Measurements from ENCODE around the gene TBC1D7. TPM values are rescaled to one million over a fixed set of nuclear protein-coding genes. Genes with fewer than 3 reads are reported as not detected.

The TBC1D7 gene
- total and polyA plus RNA-seq, 2 of the 4 experiments (the other 2 are of a cell fraction) = 14.3 to 22.6 TPM

DNA sequence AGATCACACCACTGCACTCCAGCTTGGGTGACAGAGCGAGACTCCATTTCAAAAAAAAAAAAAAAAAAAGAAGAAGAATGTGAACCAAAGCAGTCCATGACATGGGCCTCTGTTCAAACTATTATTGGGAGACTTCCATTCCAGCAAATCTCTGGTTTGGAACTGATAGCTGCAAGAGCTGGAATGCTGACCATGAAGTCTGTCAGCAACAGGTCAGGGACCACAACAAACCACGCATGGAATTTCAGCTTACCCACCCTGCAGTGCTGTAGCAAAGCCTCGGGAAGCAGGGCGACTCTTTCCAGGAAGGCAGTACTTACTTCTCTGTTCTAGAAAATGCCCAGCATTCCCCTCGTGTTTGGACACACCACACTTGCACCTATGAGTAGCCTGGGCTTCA lies 34.1 kb upstream of the TBC1D7 start:
- no TSS peak for BruUV-seq (replicated peaks)
- H2BK20ac ChIP-seq (ENCODE audit: low read depth, low read length) = peak overlapping the region; percentile 94
- peaks cover 1% of the 10 kb centered on the region; the same call in 1 of the 2 replicates for H3K36me3 ChIP-seq (ENCODE audit: control insufficient read depth, insufficient read depth, low read length)
- peak overlapping the region; percentile 33 for H2AFZ ChIP-seq (replicated peaks; ENCODE audit: low read length, poor library complexity)
- H2BK120ac ChIP-seq (ENCODE audit: low read depth, low read length) = peak overlapping the region; percentile 85
- peak overlapping the region; percentile 90; the same call in 2 of the 3 replicates for H2BK15ac ChIP-seq (ENCODE audit: low read depth, low read length)
- TF ChIP-seq SMC3 (IDR thresholded peaks at IDR 0.05; ENCODE audit: low read depth, low read length) = no peak
- TF ChIP-seq MAFK (IDR thresholded peaks at IDR 0.05; ENCODE audit: low read depth, low read length) = peak; percentile 35; the same call in 1 of the 2 replicates
- 0 out of 2 replicates have a peak, but pooled peaks have one; percentile 13 for TF ChIP-seq FOS (IDR thresholded peaks at IDR 0.05; ENCODE audit: low read depth, low read length)
- TF ChIP-seq NFE2L2 (IDR thresholded peaks at IDR 0.05; ENCODE audit: low read depth, low read length) = 0 out of 2 replicates have a peak, but pooled peaks have one; percentile 10
- TF ChIP-seq CEBPB (IDR thresholded peaks at IDR 0.05; ENCODE audit: low read depth, low read length) = peak; percentile 34; the same call in 1 of the 2 replicates
- no peak for TF ChIP-seq RCOR1 (IDR thresholded peaks at IDR 0.05; ENCODE audit: insufficient replicate concordance, low read length)
- intact Hi-C loops (cut with micrococcal nuclease) = loop anchor here (1.0 kb wide), 1 partner anchor 253 kb away; the partner anchor contains the start of gene NOL7
- no peak overlapping the region for H2AK9ac ChIP-seq (replicated peaks; ENCODE audit: low read depth, low read length, poor library complexity)
- peak overlapping the region; percentile 80; the same call in 1 of the 2 replicates for H3K14ac ChIP-seq (replicated peaks; ENCODE audit: low read depth, low read length)
- no CpG with 5 or more reads among the region's 5 CpGs for WGBS, 2 experiments (ENCODE audit: extremely low coverage in 2 of 2, insufficient read length in 1 of 2)
- H3K4me3 ChIP-seq (ENCODE audit: insufficient read depth, low read depth, low read length) = no peak overlapping the region
- no peak overlapping the region for H3K9ac ChIP-seq (ENCODE audit: low read depth, low read length)
- ATAC-seq (ENCODE audit: low read depth) (peak; percentile 95), DNase-seq (peak; percentile 92)
- peak overlapping the region; percentile 73 for H3K23ac ChIP-seq (ENCODE audit: low read depth, low read length)
- dilution Hi-C loops (cut with HindIII; ENCODE audit: low sequenced_read_pairs, unreplicated experiment) = no loop called here
- peak overlapping the region; percentile 2; the same call in 1 of the 2 replicates for H4K5ac ChIP-seq (ENCODE audit: low read depth, low read length)
- H3K79me1 ChIP-seq (ENCODE audit: low read depth in 1 of 2, low read length in 2 of 2) = peaks cover 0 to 9% of the 10 kb centered on the region in 2 experiments; a peak in 2 of 4 replicates
- peaks cover 13% of the 10 kb centered on the region for H3K9me1 ChIP-seq (ENCODE audit: insufficient read depth, low read length)
- H3K27ac ChIP-seq (ENCODE audit: insufficient read depth, low read length) = peak overlapping the region; percentile 38; the same call in 1 of the 2 replicates
- ChIA-PET CTCF (interaction anchor here (0.7 kb wide), 1 partner anchor 48 kb away, joined by 4 read pairs; no protein-coding TSS in a partner anchor), POLR2A (ENCODE audit: unreplicated experiment) (no interaction called here)
- H4K20me1 ChIP-seq (ENCODE audit: insufficient read depth, low read length) = no peaks in the 10 kb centered on the region
- peak overlapping the region; percentile 32; the same call in 1 of the 2 replicates for H3K18ac ChIP-seq (ENCODE audit: low read depth, low read length)
- H3K56ac ChIP-seq (ENCODE audit: extremely low read depth, insufficient read depth, low read length) = peak overlapping the region; percentile 66; the same call in 1 of the 2 replicates
- no peak overlapping the region; the same call in 1 of the 2 replicates for H2AK5ac ChIP-seq (ENCODE audit: low read depth, low read length)
- H3K4ac ChIP-seq (ENCODE audit: low read depth, low read length) = peak overlapping the region; percentile 82
- peak overlapping the region in 1 of 2 experiments; percentile 57; a peak in 3 of 4 replicates for H4K8ac ChIP-seq (ENCODE audit: low read depth in 2 of 2, low read length in 2 of 2)
- H3K27me3 ChIP-seq (ENCODE audit: control insufficient read depth, insufficient read depth, low read length) = no peaks in the 10 kb centered on the region
- H4K91ac ChIP-seq (ENCODE audit: insufficient read depth, low read depth, low read length) = peak overlapping the region; percentile 57; the same call in 1 of the 2 replicates
- in situ Hi-C loops (cut with MboI; ENCODE audit: low sequenced_read_pairs) = no loop called here
- no peak overlapping the region for H3K4me2 ChIP-seq (ENCODE audit: low read depth, low read length)
- no peaks in the 10 kb centered on the region for H3K9me3 ChIP-seq (ENCODE audit: control insufficient read depth, insufficient read depth, low read length)
- H2BK5ac ChIP-seq (ENCODE audit: low read depth, low read length, poor library complexity, severe bottlenecking) = peak overlapping the region; percentile 47
- H3K4me1 ChIP-seq (ENCODE audit: control insufficient read depth, insufficient read depth, low read length) = peaks cover 7% of the 10 kb centered on the region
